GM21526 (cell line): Measurements from ENCODE around the gene IPO4.

ENCODE experiments used
- ATAC-seq: cut with Tn5 transposase; IDR thresholded peaks from one replicate; pipeline ENCODE4 v1.9.1; 2021; ENCODE audit warnings: moderate library complexity; ENCODE audit not compliant: unreplicated experiment, low FRiP score

IPO4 gene

GRCh38 chr14:24194873-24195185, 6.2 kb upstream of the IPO4 start:
- no peak for ATAC-seq

GRCh38 chr14:24194186-24194872, 5.7 kb upstream of the IPO4 start:
- no peak for ATAC-seq

- no peak for ATAC-seq
Observed at GRCh38 chr14:24192933-24193332, 4.3 kb upstream of the IPO4 start.

- ATAC-seq: no peak
Observed at GRCh38 chr14:24190416-24190815, 1.8 kb upstream of the IPO4 start.

- ATAC-seq: no peak
Observed at GRCh38 chr14:24189460-24189859, 844 bp upstream of the IPO4 start.

DNA sequence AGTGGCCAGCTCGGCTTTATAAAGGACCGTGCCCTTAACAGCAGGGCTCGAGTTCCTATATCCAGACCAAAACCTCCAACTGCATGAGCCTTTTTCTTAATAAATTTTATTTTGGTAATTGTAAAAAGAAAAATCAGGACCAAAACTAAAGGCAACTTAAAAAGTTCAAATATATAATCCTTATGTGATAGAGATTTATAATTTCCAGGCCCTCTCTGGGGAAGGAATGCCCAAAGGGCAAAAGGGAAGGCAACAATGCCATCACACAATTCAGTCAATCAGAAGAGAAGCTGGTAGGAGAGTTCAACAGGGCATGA, 401 bp upstream of the IPO4 start:
- no peak for ATAC-seq

GRCh38 chr14:24187539-24187915, 1.1 kb downstream of the IPO4 start:
- ATAC-seq: no peak

- no peak for ATAC-seq
Observed at GRCh38 chr14:24186831-24187538, 1.6 kb downstream of the IPO4 start.

- no peak for ATAC-seq
Observed at GRCh38 chr14:24185741-24186140, 2.9 kb downstream of the IPO4 start.

- ATAC-seq: no peak
Observed at GRCh38 chr14:24185026-24185425, 3.6 kb downstream of the IPO4 start.

DNA sequence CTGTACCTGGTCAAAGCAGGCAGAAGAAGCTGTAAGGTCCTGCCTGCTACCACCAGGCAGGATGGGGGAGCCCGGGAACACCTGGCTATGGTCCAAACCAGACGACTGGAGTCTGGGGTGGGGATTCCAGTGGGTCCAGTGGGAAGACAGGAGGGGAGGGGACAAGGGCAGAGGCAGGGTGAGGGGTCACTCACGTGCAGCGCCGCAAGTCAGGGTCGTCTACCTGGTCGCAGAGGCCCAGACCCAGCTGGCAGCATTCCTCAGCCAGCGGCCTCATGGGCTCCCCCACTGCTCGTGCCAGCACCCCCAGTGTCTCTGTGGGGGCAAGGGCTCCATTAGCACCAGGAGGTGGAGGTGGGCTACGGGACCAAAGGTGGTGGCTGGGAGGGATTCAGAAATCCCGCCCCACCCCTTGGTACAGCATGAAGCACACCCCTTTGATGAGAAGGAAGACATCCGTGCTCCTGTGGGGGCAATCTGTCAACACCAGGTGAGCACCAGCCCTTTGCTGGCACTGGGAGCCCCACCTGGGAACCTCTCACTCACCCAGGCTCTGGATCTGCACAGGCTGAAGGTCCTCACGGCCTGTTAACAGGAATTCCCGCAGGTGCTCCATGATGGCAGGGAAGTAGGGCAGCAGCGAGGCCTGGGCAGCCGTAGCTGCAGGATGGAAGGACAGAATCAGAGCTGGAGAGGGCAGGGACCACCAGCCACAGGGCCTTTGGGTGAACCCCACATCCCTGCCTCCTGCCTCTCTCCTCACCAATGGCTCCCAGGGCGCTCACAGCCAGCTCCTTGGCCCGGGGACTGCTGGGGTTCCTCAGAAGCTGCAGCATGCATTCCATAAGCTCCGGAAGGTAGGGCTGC, 4.3 kb downstream of the IPO4 start:
- no peak for ATAC-seq

- no peak for ATAC-seq
Observed at GRCh38 chr14:24183014-24183481, 5.6 kb downstream of the IPO4 start.

- no peak for ATAC-seq
Observed at GRCh38 chr14:24182110-24182882, 6.3 kb downstream of the IPO4 start.

DNA sequence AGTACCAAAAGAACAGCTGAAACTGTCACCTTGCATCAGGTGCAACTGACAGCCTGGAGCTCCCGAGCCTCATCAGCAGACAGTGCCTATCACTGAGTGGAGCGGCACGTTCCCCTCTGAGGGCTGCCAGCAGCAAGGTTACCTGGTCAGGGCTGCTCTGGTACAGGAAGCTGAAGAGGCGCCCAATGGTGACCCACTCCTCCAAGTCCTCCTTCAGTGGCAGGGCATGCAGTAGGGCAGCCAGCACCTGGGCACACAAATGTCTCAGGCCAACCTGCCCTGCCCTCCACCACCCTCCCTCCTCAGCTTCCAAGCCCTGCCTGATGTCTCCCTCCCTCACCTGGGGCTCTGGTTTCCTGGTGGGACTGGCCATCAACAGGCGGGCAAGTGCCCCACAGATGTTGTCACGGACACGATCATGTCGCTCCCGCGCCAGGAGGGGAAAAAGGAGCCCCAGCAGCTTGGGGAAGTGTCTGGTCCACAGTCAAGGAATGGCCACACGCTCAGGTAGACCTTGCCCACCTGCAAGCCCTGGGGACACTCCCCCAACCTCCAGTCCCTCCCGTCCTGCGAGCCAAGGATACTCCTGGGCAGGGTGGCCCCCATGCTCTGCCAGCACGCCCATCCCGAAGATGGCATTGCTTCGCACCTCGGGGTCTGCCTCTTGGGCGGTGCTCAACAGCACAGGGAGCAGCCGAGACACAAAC, 7.1 kb downstream of the IPO4 start:
- ATAC-seq: no peak

GRCh38 chr14:24179961-24180796, 8.4 kb downstream of the IPO4 start:
- no peak for ATAC-seq

- ATAC-seq: no peak
Observed at GRCh38 chr14:24179294-24179960, 9.2 kb downstream of the IPO4 start.

- no peak for ATAC-seq
Observed at GRCh38 chr14:24178399-24179178, 10.0 kb downstream of the IPO4 start.

DNA sequence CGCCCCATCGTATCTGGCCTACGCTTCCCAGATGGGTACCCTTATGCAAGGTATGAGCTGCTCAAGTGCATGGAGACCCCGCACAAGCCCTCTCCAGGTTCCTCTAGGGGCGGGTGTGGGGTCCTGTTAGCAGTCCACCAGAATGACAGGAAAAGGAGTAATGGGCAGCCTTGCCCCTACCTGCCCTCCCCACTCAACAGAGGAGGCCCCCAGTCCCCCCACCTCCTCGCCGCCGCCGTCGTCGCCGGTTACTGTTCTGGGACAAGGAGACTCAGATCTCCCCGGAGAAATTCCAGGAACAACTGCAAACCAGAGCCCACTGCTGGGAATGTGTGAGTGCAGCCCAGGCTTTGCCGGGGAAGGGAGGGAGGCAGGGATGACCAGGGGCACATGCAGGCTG, 10.7 kb downstream of the IPO4 start:
- no peak for ATAC-seq
